Measurements from ENCODE around the gene NACC1. TPM values are rescaled to one million over a fixed set of nuclear protein-coding genes. Genes with fewer than 3 reads are reported as not detected.

Gene NACC1
- polyA plus RNA-seq, 3 donors = 29.1 to 38.3 (median 38.1) TPM

Other genes with a start within 250 kb of the NACC1 start
- gene DNASE2, start 236.8 kb upstream of the NACC1 start, polyA plus RNA-seq (ENCODE audit: insufficient read length in 3 of 3) = 10 to 100 TPM in 1 of 3 donors, 1 to 10 TPM in 2; 8.1 to 11.1 (median 9.1) TPM
- gene KLF1, start 231.1 kb upstream of the NACC1 start, polyA plus RNA-seq (ENCODE audit: insufficient read length in 3 of 3) = under 1 TPM; 0.20 to 0.46 (median 0.45) TPM
- gene GCDH, start 227.1 kb upstream of the NACC1 start, polyA plus RNA-seq (ENCODE audit: insufficient read length in 3 of 3) = 10 to 100 TPM; 33.9 to 42.9 (median 36.7) TPM
- 1 to 10 TPM; 2.4 to 6.2 (median 5.5) TPM for gene SYCE2, start 199.0 kb upstream of the NACC1 start, polyA plus RNA-seq (ENCODE audit: insufficient read length in 3 of 3)
- 10 to 100 TPM; 54.6 to 65.4 (median 62.1) TPM for gene FARSA, start 184.6 kb upstream of the NACC1 start, polyA plus RNA-seq (ENCODE audit: insufficient read length in 3 of 3)
- 1,000 to 10,000 TPM in 1 of 3 donors, 100 to 1,000 TPM in 2; 860 to 1,005 (median 871) TPM for gene CALR, start 179.7 kb upstream of the NACC1 start, polyA plus RNA-seq (ENCODE audit: insufficient read length in 3 of 3)
- gene RAD23A, start 172.4 kb upstream of the NACC1 start, polyA plus RNA-seq (ENCODE audit: insufficient read length in 3 of 3) = 10 to 100 TPM; 81.0 to 92.7 (median 89.6) TPM
- gene GADD45GIP1, start 161.0 kb upstream of the NACC1 start, polyA plus RNA-seq (ENCODE audit: insufficient read length in 3 of 3) = 10 to 100 TPM; 36.2 to 54.7 (median 42.6) TPM
- under 1 TPM; 0.06 to 0.22 (median 0.19) TPM for gene DAND5, start 148.7 kb upstream of the NACC1 start, polyA plus RNA-seq (ENCODE audit: insufficient read length in 3 of 3)
- gene NFIX, start 122.8 kb upstream of the NACC1 start, polyA plus RNA-seq (ENCODE audit: insufficient read length in 3 of 3) = 10 to 100 TPM; 14.8 to 19.2 (median 14.9) TPM
- 1 to 10 TPM; 5.2 to 7.7 (median 5.7) TPM for gene LYL1, start 15.4 kb upstream of the NACC1 start, polyA plus RNA-seq (ENCODE audit: insufficient read length in 3 of 3)
- 10 to 100 TPM; 35.0 to 43.9 (median 42.9) TPM for gene TRMT1, start 1.5 kb upstream of the NACC1 start, polyA plus RNA-seq (ENCODE audit: insufficient read length in 3 of 3)
- gene STX10, start 32.1 kb downstream of the NACC1 start, polyA plus RNA-seq (ENCODE audit: insufficient read length in 3 of 3) = 10 to 100 TPM; 63.9 to 72.6 (median 64.1) TPM
- 10 to 100 TPM; 67.0 to 87.0 (median 73.1) TPM for gene IER2, start 32.1 kb downstream of the NACC1 start, polyA plus RNA-seq (ENCODE audit: insufficient read length in 3 of 3)

All from renal pelvis (tissue), 3 donors.